ENCODE measurements around the gene RSBN1L.

DNA sequence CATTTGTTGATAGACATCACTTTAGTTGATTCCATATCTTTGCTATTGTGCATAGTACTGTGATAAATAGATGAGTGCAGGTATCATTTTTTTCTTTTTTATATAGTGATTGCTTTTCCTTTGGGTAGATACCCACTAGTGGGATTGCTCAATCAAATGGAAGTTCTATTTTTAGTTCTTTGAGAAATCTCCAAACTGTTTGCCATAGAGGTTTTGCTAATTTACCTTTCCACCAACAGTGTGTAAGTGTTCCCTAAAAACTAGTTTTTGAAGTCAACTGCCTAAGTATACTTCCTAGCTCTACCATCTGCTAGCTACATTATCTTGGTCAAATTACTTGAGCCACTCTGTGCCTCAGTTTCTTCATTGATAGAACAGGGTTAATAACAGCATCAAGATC lies 31.5 kb upstream of the RSBN1L start:
- no peak for TF ChIP-seq EP300 (IDR thresholded peaks at IDR 0.05)
- TF ChIP-seq, protein P1, sequence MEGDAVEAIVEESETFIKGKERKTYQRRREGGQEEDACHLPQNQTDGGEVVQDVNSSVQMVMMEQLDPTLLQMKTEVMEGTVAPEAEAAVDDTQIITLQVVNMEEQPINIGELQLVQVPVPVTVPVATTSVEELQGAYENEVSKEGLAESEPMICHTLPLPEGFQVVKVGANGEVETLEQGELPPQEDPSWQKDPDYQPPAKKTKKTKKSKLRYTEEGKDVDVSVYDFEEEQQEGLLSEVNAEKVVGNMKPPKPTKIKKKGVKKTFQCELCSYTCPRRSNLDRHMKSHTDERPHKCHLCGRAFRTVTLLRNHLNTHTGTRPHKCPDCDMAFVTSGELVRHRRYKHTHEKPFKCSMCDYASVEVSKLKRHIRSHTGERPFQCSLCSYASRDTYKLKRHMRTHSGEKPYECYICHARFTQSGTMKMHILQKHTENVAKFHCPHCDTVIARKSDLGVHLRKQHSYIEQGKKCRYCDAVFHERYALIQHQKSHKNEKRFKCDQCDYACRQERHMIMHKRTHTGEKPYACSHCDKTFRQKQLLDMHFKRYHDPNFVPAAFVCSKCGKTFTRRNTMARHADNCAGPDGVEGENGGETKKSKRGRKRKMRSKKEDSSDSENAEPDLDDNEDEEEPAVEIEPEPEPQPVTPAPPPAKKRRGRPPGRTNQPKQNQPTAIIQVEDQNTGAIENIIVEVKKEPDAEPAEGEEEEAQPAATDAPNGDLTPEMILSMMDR (IDR thresholded peaks at IDR 0.05): no peak
- TF ChIP-seq, protein P2, sequence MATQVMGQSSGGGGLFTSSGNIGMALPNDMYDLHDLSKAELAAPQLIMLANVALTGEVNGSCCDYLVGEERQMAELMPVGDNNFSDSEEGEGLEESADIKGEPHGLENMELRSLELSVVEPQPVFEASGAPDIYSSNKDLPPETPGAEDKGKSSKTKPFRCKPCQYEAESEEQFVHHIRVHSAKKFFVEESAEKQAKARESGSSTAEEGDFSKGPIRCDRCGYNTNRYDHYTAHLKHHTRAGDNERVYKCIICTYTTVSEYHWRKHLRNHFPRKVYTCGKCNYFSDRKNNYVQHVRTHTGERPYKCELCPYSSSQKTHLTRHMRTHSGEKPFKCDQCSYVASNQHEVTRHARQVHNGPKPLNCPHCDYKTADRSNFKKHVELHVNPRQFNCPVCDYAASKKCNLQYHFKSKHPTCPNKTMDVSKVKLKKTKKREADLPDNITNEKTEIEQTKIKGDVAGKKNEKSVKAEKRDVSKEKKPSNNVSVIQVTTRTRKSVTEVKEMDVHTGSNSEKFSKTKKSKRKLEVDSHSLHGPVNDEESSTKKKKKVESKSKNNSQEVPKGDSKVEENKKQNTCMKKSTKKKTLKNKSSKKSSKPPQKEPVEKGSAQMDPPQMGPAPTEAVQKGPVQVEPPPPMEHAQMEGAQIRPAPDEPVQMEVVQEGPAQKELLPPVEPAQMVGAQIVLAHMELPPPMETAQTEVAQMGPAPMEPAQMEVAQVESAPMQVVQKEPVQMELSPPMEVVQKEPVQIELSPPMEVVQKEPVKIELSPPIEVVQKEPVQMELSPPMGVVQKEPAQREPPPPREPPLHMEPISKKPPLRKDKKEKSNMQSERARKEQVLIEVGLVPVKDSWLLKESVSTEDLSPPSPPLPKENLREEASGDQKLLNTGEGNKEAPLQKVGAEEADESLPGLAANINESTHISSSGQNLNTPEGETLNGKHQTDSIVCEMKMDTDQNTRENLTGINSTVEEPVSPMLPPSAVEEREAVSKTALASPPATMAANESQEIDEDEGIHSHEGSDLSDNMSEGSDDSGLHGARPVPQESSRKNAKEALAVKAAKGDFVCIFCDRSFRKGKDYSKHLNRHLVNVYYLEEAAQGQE (IDR thresholded peaks at IDR 0.05): no peak
- TF ChIP-seq, protein P3, sequence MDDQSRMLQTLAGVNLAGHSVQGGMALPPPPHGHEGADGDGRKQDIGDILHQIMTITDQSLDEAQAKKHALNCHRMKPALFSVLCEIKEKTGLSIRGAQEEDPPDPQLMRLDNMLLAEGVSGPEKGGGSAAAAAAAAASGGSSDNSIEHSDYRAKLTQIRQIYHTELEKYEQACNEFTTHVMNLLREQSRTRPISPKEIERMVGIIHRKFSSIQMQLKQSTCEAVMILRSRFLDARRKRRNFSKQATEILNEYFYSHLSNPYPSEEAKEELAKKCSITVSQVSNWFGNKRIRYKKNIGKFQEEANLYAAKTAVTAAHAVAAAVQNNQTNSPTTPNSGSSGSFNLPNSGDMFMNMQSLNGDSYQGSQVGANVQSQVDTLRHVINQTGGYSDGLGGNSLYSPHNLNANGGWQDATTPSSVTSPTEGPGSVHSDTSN (IDR thresholded peaks at IDR 0.05): no peak
